Measurements from ENCODE around the gene ARHGEF18.
A peak's percentile ranks its signal among the peaks of the same experiment; 100 is the strongest.

The ARHGEF18 gene

DNA sequence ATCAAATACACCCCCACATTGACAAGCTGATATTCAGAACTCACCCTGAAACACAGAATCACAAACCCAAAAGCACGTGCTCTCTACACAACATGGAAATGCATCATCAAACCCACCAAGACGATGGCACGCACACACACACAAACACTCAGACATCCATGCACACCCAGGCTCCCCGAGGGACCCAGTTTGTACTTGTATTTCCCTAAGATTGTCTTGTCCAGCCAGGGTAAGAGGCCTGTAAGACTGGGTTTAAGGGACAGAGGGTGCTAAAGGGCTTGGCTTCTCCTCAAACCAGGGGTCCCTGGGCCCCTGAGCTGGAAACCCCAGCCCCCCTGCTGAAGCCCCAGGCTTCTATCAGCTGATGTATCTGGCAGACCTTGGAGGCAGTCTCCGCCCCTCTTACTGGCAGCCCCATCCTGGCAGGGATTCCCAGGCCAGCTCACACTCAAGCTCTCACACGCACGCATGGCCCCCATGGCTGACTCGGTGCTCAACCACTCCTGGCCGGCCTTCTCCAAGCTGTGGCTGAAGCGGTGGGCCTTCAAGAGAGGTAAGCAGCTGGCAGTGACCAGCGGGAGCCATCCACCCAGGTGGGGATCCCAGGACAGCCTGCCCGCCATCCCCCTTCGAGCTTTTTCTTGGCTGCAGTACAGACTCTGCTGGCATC, 6.5 kb downstream of the ARHGEF18 start:
- Histone ChIP-seq H3K4me3 (ENCODE audit: low read length in 2 of 2) (peak overlapping the region in 1 of 2 donors; percentile 46), H3K27me3 (ENCODE audit: control insufficient read depth in 3 of 3, insufficient read depth in 3 of 3, low read depth in 1 of 3, low read length in 3 of 3) (no peaks in the 10 kb centered on the region), H3K79me1 (ENCODE audit: low read depth, low read length) (no peaks in the 10 kb centered on the region), H2BK15ac (ENCODE audit: low read length) (no peak overlapping the region), H2BK12ac (ENCODE audit: low read length) (no peak overlapping the region), H2AFZ (ENCODE audit: low read length) (peak overlapping the region; percentile 22), H2BK5ac (ENCODE audit: low read length) (no peak overlapping the region), H3K4me1 (ENCODE audit: control insufficient read depth in 2 of 2, insufficient read depth in 1 of 2, low read depth in 1 of 2, low read length in 2 of 2) (no peaks in the 10 kb centered on the region), H3K4me2 (ENCODE audit: insufficient read depth, low read length, poor library complexity, severe bottlenecking) (no peak overlapping the region), H3K4ac (ENCODE audit: low read length) (no peak overlapping the region), H2AK5ac (ENCODE audit: low read depth, low read length) (peak overlapping the region; percentile 48), H4K91ac (ENCODE audit: low read depth, low read length, poor library complexity) (no peak overlapping the region), H3K9ac (ENCODE audit: low read depth, low read length, poor library complexity) (no peak overlapping the region), H2BK120ac (ENCODE audit: low read depth, low read length) (no peak overlapping the region), H3K36me3 (replicated peaks in 1 of 2; ENCODE audit: control insufficient read depth in 2 of 2, insufficient read depth in 2 of 2, low read length in 2 of 2) (no peaks in the 10 kb centered on the region), H3K18ac (ENCODE audit: low read length) (peak overlapping the region; percentile 8), H4K8ac (ENCODE audit: low read depth, low read length) (no peak overlapping the region), H3K27ac (replicated peaks; ENCODE audit: low read length) (no peak overlapping the region), H3K14ac (ENCODE audit: low read length) (no peak overlapping the region), H3K9me3 (replicated peaks in 1 of 2; ENCODE audit: control insufficient read depth in 2 of 2, insufficient read depth in 1 of 2, low read depth in 1 of 2, low read length in 2 of 2) (peaks cover 3 to 6% of the 10 kb centered on the region in 2 donors), H3K23ac (ENCODE audit: low read depth, low read length, poor library complexity) (no peak overlapping the region)
- no CpG with 5 or more reads among the region's 13 CpGs for WGBS, 2 donors (ENCODE audit: extremely low coverage in 2 of 2, insufficient read length in 2 of 2, insufficient replicate concordance in 1 of 2)
- no peak for DNase-seq (ENCODE audit: low spot score)

DNA sequence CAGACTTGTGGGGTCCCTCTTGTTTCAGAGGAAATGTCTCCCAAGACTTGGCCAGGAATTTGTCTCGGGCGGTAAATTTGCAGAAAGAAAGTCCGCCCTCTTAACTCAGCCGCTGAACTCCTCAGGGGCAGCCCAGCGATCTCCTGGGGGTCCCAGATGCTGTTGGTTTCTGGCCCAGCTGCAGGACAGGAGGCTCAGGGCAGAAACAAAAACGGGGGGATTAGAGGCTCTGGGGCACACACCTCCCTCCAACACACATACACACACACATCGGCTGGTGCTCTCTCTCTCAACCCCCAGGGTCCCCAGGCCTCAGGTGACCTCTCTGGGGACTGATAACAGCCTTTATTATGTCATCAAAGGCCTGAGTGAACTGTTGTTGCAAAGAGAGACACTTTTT, 7.1 kb downstream of the ARHGEF18 start:
- Histone ChIP-seq H3K79me1 (ENCODE audit: low read depth, low read length) (no peaks in the 10 kb centered on the region), H3K9me3 (replicated peaks in 1 of 2; ENCODE audit: control insufficient read depth in 2 of 2, insufficient read depth in 1 of 2, low read depth in 1 of 2, low read length in 2 of 2) (peaks cover 0 to 6% of the 10 kb centered on the region in 2 donors), H2BK120ac (ENCODE audit: low read depth, low read length) (no peak overlapping the region), H2BK12ac (ENCODE audit: low read length) (no peak overlapping the region), H4K91ac (ENCODE audit: low read depth, low read length, poor library complexity) (no peak overlapping the region), H3K14ac (ENCODE audit: low read length) (no peak overlapping the region), H3K27ac (replicated peaks; ENCODE audit: low read length) (no peak overlapping the region), H3K36me3 (replicated peaks in 1 of 2; ENCODE audit: control insufficient read depth in 2 of 2, insufficient read depth in 2 of 2, low read length in 2 of 2) (no peaks in the 10 kb centered on the region), H3K9ac (ENCODE audit: low read depth, low read length, poor library complexity) (no peak overlapping the region), H2BK5ac (ENCODE audit: low read length) (no peak overlapping the region), H3K4me2 (ENCODE audit: insufficient read depth, low read length, poor library complexity, severe bottlenecking) (no peak overlapping the region), H2AFZ (ENCODE audit: low read length) (peak overlapping the region; percentile 22), H2BK15ac (ENCODE audit: low read length) (no peak overlapping the region), H4K8ac (ENCODE audit: low read depth, low read length) (no peak overlapping the region), H3K18ac (ENCODE audit: low read length) (no peak overlapping the region), H2AK5ac (ENCODE audit: low read depth, low read length) (peak overlapping the region; percentile 48), H3K4ac (ENCODE audit: low read length) (no peak overlapping the region), H3K4me3 (ENCODE audit: low read length in 2 of 2) (no peak overlapping the region), H3K4me1 (ENCODE audit: control insufficient read depth in 2 of 2, insufficient read depth in 1 of 2, low read depth in 1 of 2, low read length in 2 of 2) (no peaks in the 10 kb centered on the region), H3K27me3 (ENCODE audit: control insufficient read depth in 3 of 3, insufficient read depth in 3 of 3, low read depth in 1 of 3, low read length in 3 of 3) (no peaks in the 10 kb centered on the region), H3K23ac (ENCODE audit: low read depth, low read length, poor library complexity) (no peak overlapping the region)
- WGBS, 2 donors (ENCODE audit: extremely low coverage in 2 of 2, insufficient read length in 2 of 2, insufficient replicate concordance in 1 of 2) = no CpG with 5 or more reads among the region's 7 CpGs
- DNase-seq (ENCODE audit: low spot score) = no peak

DNA sequence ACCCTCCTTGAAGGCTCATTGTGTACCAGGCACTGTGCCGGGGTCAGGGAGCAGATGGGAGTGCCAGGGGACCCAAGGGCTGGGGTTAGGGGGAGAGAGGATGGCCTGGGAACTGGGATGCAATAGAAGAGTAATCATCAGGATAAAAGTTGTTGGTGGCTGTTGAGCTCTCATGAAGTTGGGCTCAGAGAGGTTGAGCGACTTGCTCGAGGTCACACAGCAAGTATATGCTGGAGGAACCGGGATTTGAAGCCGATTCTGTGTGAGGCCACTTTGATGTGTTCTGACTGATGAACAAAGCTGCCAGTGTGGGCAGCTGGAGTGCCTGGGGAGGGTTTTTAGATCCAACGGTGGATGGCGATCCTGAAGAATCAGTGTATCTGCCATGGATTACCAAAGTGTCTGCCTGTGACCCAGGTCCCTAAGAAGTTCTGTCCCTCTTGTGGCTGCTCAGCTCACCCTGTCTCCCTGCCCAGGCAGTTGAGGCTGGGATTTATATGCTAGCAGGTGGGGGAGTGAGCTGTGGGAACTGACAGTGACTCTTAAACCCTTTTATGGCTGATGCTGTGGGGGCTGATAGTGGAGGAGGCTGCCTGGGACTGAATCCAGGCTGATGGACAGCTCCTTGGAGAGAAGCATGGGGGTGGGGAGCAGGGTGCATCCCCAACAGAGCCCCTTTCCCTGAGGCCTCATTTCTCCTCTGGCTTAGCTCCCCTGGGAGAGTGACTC, 8.3 kb downstream of the ARHGEF18 start:
- no peak overlapping the region for H4K91ac ChIP-seq (ENCODE audit: low read depth, low read length, poor library complexity)
- DNase-seq (ENCODE audit: low spot score) = no peak
- no peak overlapping the region for H3K9ac ChIP-seq (ENCODE audit: low read depth, low read length, poor library complexity)
- H3K4me1 ChIP-seq (ENCODE audit: control insufficient read depth in 2 of 2, insufficient read depth in 1 of 2, low read depth in 1 of 2, low read length in 2 of 2) = no peaks in the 10 kb centered on the region
- H2BK5ac ChIP-seq (ENCODE audit: low read length) = no peak overlapping the region
- no peak overlapping the region for H3K14ac ChIP-seq (ENCODE audit: low read length)
- H3K27ac ChIP-seq (replicated peaks; ENCODE audit: low read length) = no peak overlapping the region
- H3K36me3 ChIP-seq (replicated peaks in 1 of 2; ENCODE audit: control insufficient read depth in 2 of 2, insufficient read depth in 2 of 2, low read length in 2 of 2) = no peaks in the 10 kb centered on the region
- peaks cover 0 to 3% of the 10 kb centered on the region in 2 donors for H3K9me3 ChIP-seq (replicated peaks in 1 of 2; ENCODE audit: control insufficient read depth in 2 of 2, insufficient read depth in 1 of 2, low read depth in 1 of 2, low read length in 2 of 2)
- H4K8ac ChIP-seq (ENCODE audit: low read depth, low read length) = no peak overlapping the region
- H3K79me1 ChIP-seq (ENCODE audit: low read depth, low read length) = no peaks in the 10 kb centered on the region
- no CpG with 5 or more reads among the region's 7 CpGs for WGBS, 2 donors (ENCODE audit: extremely low coverage in 2 of 2, insufficient read length in 2 of 2, insufficient replicate concordance in 1 of 2)
- no peak overlapping the region for H2AK5ac ChIP-seq (ENCODE audit: low read depth, low read length)
- H3K27me3 ChIP-seq (ENCODE audit: control insufficient read depth in 3 of 3, insufficient read depth in 3 of 3, low read depth in 1 of 3, low read length in 3 of 3) = no peaks in the 10 kb centered on the region
- no peak overlapping the region for H3K4me3 ChIP-seq (ENCODE audit: low read length in 2 of 2)
- no peak overlapping the region for H3K18ac ChIP-seq (ENCODE audit: low read length)
- H2BK120ac ChIP-seq (ENCODE audit: low read depth, low read length) = no peak overlapping the region
- H3K4ac ChIP-seq (ENCODE audit: low read length) = no peak overlapping the region
- H2BK15ac ChIP-seq (ENCODE audit: low read length) = no peak overlapping the region
- no peak overlapping the region for H3K23ac ChIP-seq (ENCODE audit: low read depth, low read length, poor library complexity)
- H3K4me2 ChIP-seq (ENCODE audit: insufficient read depth, low read length, poor library complexity, severe bottlenecking) = no peak overlapping the region
- H2BK12ac ChIP-seq (ENCODE audit: low read length) = no peak overlapping the region
- no peak overlapping the region for H2AFZ ChIP-seq (ENCODE audit: low read length)

DNA sequence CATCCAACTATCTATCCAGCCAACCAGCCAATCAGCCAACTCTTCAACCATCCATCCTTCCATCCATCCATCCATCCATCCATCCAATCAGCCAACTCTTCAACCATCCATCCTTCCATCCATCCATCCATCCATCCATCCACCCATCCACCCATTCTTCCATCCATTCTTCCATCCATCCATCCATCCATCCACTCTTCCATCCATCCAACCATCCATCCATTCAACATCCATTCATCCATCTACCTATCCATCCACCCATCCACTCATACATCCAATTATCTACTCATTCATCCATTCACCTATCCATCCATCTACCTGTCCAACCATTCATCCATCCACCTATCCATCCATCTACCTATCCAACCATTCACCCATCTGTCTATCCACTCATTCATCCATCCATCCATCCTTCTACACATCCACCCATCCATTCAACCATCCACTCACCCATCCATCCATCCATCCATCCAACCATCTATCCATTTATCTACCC, 9.4 kb downstream of the ARHGEF18 start:
- no peak overlapping the region for H3K18ac ChIP-seq (ENCODE audit: low read length)
- no peak overlapping the region for H3K4ac ChIP-seq (ENCODE audit: low read length)
- no peak overlapping the region for H3K14ac ChIP-seq (ENCODE audit: low read length)
- H3K4me1 ChIP-seq (ENCODE audit: control insufficient read depth in 2 of 2, insufficient read depth in 1 of 2, low read depth in 1 of 2, low read length in 2 of 2) = no peaks in the 10 kb centered on the region
- H3K79me1 ChIP-seq (ENCODE audit: low read depth, low read length) = no peaks in the 10 kb centered on the region
- no peak overlapping the region for H3K4me2 ChIP-seq (ENCODE audit: insufficient read depth, low read length, poor library complexity, severe bottlenecking)
- no peaks in the 10 kb centered on the region for H3K27me3 ChIP-seq (ENCODE audit: control insufficient read depth in 3 of 3, insufficient read depth in 3 of 3, low read depth in 1 of 3, low read length in 3 of 3)
- no peak overlapping the region for H2BK5ac ChIP-seq (ENCODE audit: low read length)
- no peak overlapping the region for H4K8ac ChIP-seq (ENCODE audit: low read depth, low read length)
- no peak overlapping the region for H2AFZ ChIP-seq (ENCODE audit: low read length)
- no peak overlapping the region for H4K91ac ChIP-seq (ENCODE audit: low read depth, low read length, poor library complexity)
- no peak overlapping the region for H3K27ac ChIP-seq (replicated peaks; ENCODE audit: low read length)
- no peak for DNase-seq (ENCODE audit: low spot score)
- no peak overlapping the region for H3K4me3 ChIP-seq (ENCODE audit: low read length in 2 of 2)
- H2BK12ac ChIP-seq (ENCODE audit: low read length) = no peak overlapping the region
- no peaks in the 10 kb centered on the region for H3K9me3 ChIP-seq (replicated peaks in 1 of 2; ENCODE audit: control insufficient read depth in 2 of 2, insufficient read depth in 1 of 2, low read depth in 1 of 2, low read length in 2 of 2)
- H2AK5ac ChIP-seq (ENCODE audit: low read depth, low read length) = no peak overlapping the region
- no peak overlapping the region for H3K9ac ChIP-seq (ENCODE audit: low read depth, low read length, poor library complexity)
- H2BK15ac ChIP-seq (ENCODE audit: low read length) = no peak overlapping the region
- no peak overlapping the region for H3K23ac ChIP-seq (ENCODE audit: low read depth, low read length, poor library complexity)
- no peak overlapping the region for H2BK120ac ChIP-seq (ENCODE audit: low read depth, low read length)
- no peaks in the 10 kb centered on the region for H3K36me3 ChIP-seq (replicated peaks in 1 of 2; ENCODE audit: control insufficient read depth in 2 of 2, insufficient read depth in 2 of 2, low read length in 2 of 2)

Measured in neuronal stem cell (in vitro differentiated cells).